Smooth muscle cell of the brain vasculature (primary cell): Measurements from ENCODE around the gene LAGE3.
"Not testable (repeated sequence)": the region's sequence is repeated elsewhere in the genome, so short reads cannot be mapped to it uniquely, and the experiment has no call there.

ENCODE experiments used
- DNase-seq: peaks from one replicate; pipeline ENCODE4 v3.0.0-alpha.2; 2012; ENCODE audit warnings: low read depth, low spot score

LAGE3 gene

GRCh38 chrX:154502098-154502497 lies 23.0 kb upstream of the LAGE3 start:
- DNase-seq: no peak

GRCh38 chrX:154501423-154501822 lies 22.3 kb upstream of the LAGE3 start:
- DNase-seq: not testable (repeated sequence)

GRCh38 chrX:154496591-154497137 lies 17.6 kb upstream of the LAGE3 start:
- DNase-seq: not testable (repeated sequence)

- DNase-seq: no peak
These were observed 16.4 kb upstream of the LAGE3 start for GRCh38 chrX:154495472-154495922.

- no peak for DNase-seq
These were observed 15.6 kb upstream of the LAGE3 start for GRCh38 chrX:154494715-154495114.

GRCh38 chrX:154490414-154491083 lies 11.5 kb upstream of the LAGE3 start, which contains the start of gene SLC10A3:
Gene SLC10A3, minus strand, starts transcription at chrX:154490629. Its CDS starts 1,689 bp downstream, at chrX:154488940.
- peak; percentile 72 for DNase-seq

GRCh38 chrX:154490021-154490413 lies 10.9 kb upstream of the LAGE3 start:
- no peak for DNase-seq

- DNase-seq: no peak
These were observed 10.1 kb upstream of the LAGE3 start for GRCh38 chrX:154489182-154489581.

- DNase-seq: no peak
These were observed 9.4 kb upstream of the LAGE3 start for GRCh38 chrX:154488336-154489075.

GRCh38 chrX:154487518-154488290 lies 8.6 kb upstream of the LAGE3 start:
- no peak for DNase-seq

- DNase-seq: no peak
These were observed 7.5 kb upstream of the LAGE3 start, which contains the start of gene UBL4A for GRCh38 chrX:154486396-154487207. Gene UBL4A, minus strand, starts transcription at chrX:154486615. Its CDS starts 31 bp downstream, at chrX:154486584.

GRCh38 chrX:154486052-154486395 lies 6.9 kb upstream of the LAGE3 start:
- DNase-seq: no peak

- DNase-seq: no peak
These were observed 6.3 kb upstream of the LAGE3 start for GRCh38 chrX:154485150-154486051.

- DNase-seq: no peak
These were observed 5.4 kb upstream of the LAGE3 start for GRCh38 chrX:154484255-154485149.

GRCh38 chrX:154483325-154483724 lies 4.2 kb upstream of the LAGE3 start:
- DNase-seq: no peak

GRCh38 chrX:154482786-154483185 lies 3.7 kb upstream of the LAGE3 start:
- DNase-seq: no peak

- no peak for DNase-seq
These were observed 3.0 kb upstream of the LAGE3 start for GRCh38 chrX:154481911-154482601.

GRCh38 chrX:154481195-154481594 lies 2.1 kb upstream of the LAGE3 start:
- DNase-seq: no peak
